SK-N-SH (cell line): ENCODE data around the gene TNNT2. TPM values are rescaled to one million over a fixed set of nuclear protein-coding genes. Genes with fewer than 3 reads are reported as not detected.

Experiments used
- CTCF ChIA-PET: fragments of 300-600, 350-600 bp; formaldehyde crosslinking; extraction: SDS; loops from one replicate; lab custom pipeline; 2021; lab: Yijun Ruan, JAX
- POLR2A ChIA-PET: fragments of 350-600 bp; sonication (Branson Sonifier 250); formaldehyde crosslinking; extraction: SDS; loops from one replicate; lab custom pipeline; 2020; ENCODE audit warnings: antibody characterized with exemption, inconsistent platforms; lab: Yijun Ruan, JAX
- DNase-seq: peaks from one replicate; pipeline ENCODE4 v3.0.0; 2012
- H2AFZ ChIP-seq: fragments of 200-600 bp; sonication (generic); 2 replicates; pipeline ENCODE4 v1.8.1; 2016; ENCODE audit warnings: antibody characterized with exemption, mild to moderate bottlenecking, low read depth
- H3F3A ChIP-seq: fragments of 200-600 bp; sonication (generic); replicated peaks from 2 replicates; pipeline ENCODE3; 2016; ENCODE audit warnings: antibody characterized with exemption, mild to moderate bottlenecking; ENCODE audit not compliant: insufficient read depth
- H3K27ac ChIP-seq, 2 experiments: fragments of 200-500 bp in 1 of 2; fragments of 200-600 bp in 1 of 2; sonication (Bioruptor generic) in 1 of 2; sonication (generic), shearing (Covaris generic) in 1 of 2; 2 replicates each; pipeline versions ENCODE4 v1.5.1 to v1.6.1; 2014 to 2016; ENCODE audit warnings: low read depth in 2 of 2, inconsistent platforms in 1 of 2, low read length in 1 of 2, mild to moderate bottlenecking in 1 of 2, mixed read lengths in 1 of 2
- H3K27me3 ChIP-seq: fragments of 200-600 bp; sonication (generic), shearing (Covaris generic); 2 replicates; pipeline ENCODE4 v1.6.1; 2016; ENCODE audit warnings: mixed run types; ENCODE audit not compliant: insufficient read depth
- H3K36me3 ChIP-seq, 2 experiments: fragments of 200-500 bp in 1 of 2; fragments of 200-600 bp in 1 of 2; sonication (Bioruptor generic) in 1 of 2; sonication (generic) in 1 of 2; replicated peaks in 1 of 2; 2 replicates each; pipeline versions ENCODE3 to v1.5.1; 2014 to 2016; ENCODE audit warnings: low read length in 1 of 2, mild to moderate bottlenecking in 1 of 2; ENCODE audit not compliant: insufficient read depth in 2 of 2, control insufficient read depth in 1 of 2
- H3K4me1 ChIP-seq, 2 experiments: fragments of 200-500 bp in 1 of 2; fragments of 200-600 bp in 1 of 2; sonication (Bioruptor generic) in 1 of 2; sonication (generic), shearing (Covaris generic) in 1 of 2; 2 replicates each; pipeline versions ENCODE4 v1.5.1 to v1.6.1; 2014 to 2016; ENCODE audit warnings: low read depth in 1 of 2, low read length in 1 of 2, mixed run types in 1 of 2; ENCODE audit not compliant: insufficient read depth in 2 of 2, control insufficient read depth in 1 of 2
- H3K4me2 ChIP-seq: fragments of 200-600 bp; sonication (generic), shearing (Covaris generic); 2 replicates; pipeline ENCODE4 v1.6.1; 2017; ENCODE audit warnings: mixed run types
- H3K4me3 ChIP-seq, 2 experiments: fragments of 200-500 bp in 1 of 2; fragments of 200-600 bp in 1 of 2; sonication (Bioruptor generic) in 1 of 2; sonication (generic), shearing (Covaris generic) in 1 of 2; 2 replicates each; pipeline versions ENCODE4 v1.5.1 to v1.8.1; 2014 to 2016; ENCODE audit warnings: low read depth in 2 of 2, inconsistent platforms in 1 of 2, low read length in 1 of 2, mild to moderate bottlenecking in 1 of 2, mixed read lengths in 1 of 2, moderate library complexity in 1 of 2
- H3K79me2 ChIP-seq: fragments of 200-600 bp; sonication (generic); 2 replicates; pipeline ENCODE4 v1.8.1; 2017; ENCODE audit warnings: mild to moderate bottlenecking; ENCODE audit not compliant: insufficient read depth
- H3K9ac ChIP-seq: fragments of 200-600 bp; sonication (generic); 2 replicates; pipeline ENCODE4 v1.6.1; 2017; ENCODE audit warnings: mixed run types
- H3K9me2 ChIP-seq: fragments of 200-600 bp; sonication (generic); 2 replicates; pipeline ENCODE4 v1.6.1; 2017; ENCODE audit warnings: mixed run types
- H3K9me3 ChIP-seq: fragments of 200-600 bp; sonication (generic); 2 replicates; pipeline ENCODE4 v1.6.1; 2017; ENCODE audit warnings: mixed run types, mild to moderate bottlenecking, moderate library complexity
- H4K20me1 ChIP-seq: fragments of 200-600 bp; sonication (generic); 2 replicates; pipeline ENCODE4 v1.6.1; 2017; ENCODE audit warnings: mild to moderate bottlenecking, mixed run types; ENCODE audit not compliant: insufficient read depth
- CHD2 ChIP-seq: fragments of 150-350 bp; IDR thresholded peaks from 2 replicates; pipeline ENCODE4 v1.6.1; 2018; ENCODE audit warnings: low read length; ENCODE audit not compliant: partially characterized antibody
- ELF1 ChIP-seq: IDR thresholded peaks from 2 replicates; pipeline ENCODE4 v1.4.0; 2012
- EP300 ChIP-seq, 2 experiments: IDR thresholded peaks; 2 replicates each; pipeline versions ENCODE4 v1.4.0 to v1.6.1; 2012; ENCODE audit warnings: borderline replicate concordance in 1 of 2, low read depth in 1 of 2, low read length in 1 of 2
- FOSL2 ChIP-seq: IDR thresholded peaks from 2 replicates; pipeline ENCODE4 v1.4.0; 2012; ENCODE audit warnings: low read depth, mild to moderate bottlenecking, moderate library complexity, borderline replicate concordance
- FOXM1 ChIP-seq: IDR thresholded peaks from 2 replicates; pipeline ENCODE4 v1.4.0; 2012; ENCODE audit warnings: low read depth, mild to moderate bottlenecking
- POLR2AphosphoS5 ChIP-seq: IDR thresholded peaks from 2 replicates; pipeline ENCODE4 v1.6.1; 2012; ENCODE audit warnings: low read depth, low read length
- RAD21 ChIP-seq: IDR thresholded peaks from 2 replicates; pipeline ENCODE4 v1.6.1; 2012; ENCODE audit warnings: mild to moderate bottlenecking, low read length
- SIN3A ChIP-seq: IDR thresholded peaks from 2 replicates; pipeline ENCODE4 v1.6.1; 2012; ENCODE audit warnings: low read depth, mild to moderate bottlenecking, low read length, moderate library complexity, borderline replicate concordance
- SMC3 ChIP-seq: IDR thresholded peaks from 2 replicates; pipeline ENCODE4 v1.6.1; 2012; ENCODE audit warnings: low read depth, low read length, improper control_type of control experiment
- TEAD4 ChIP-seq: IDR thresholded peaks from 2 replicates; pipeline ENCODE4 v1.4.0; 2012; ENCODE audit warnings: mild to moderate bottlenecking, borderline replicate concordance; ENCODE audit not compliant: insufficient read depth
- YY1 ChIP-seq: IDR thresholded peaks from 2 replicates; pipeline ENCODE4 v1.4.0; 2012; ENCODE audit warnings: low read depth, mild to moderate bottlenecking
- WGBS: methylation state at CpG from one replicate; pipeline ENCODE4 v1.1.6; 2017; ENCODE audit warnings: low lambda C conversion rate; 5-methylcytosine and 5-hydroxymethylcytosine counted together
- polyA plus RNA-seq, 3 experiments: library from polyadenylated mRNA; depleted of rRNA; stranded (reverse); fragments of >200 nt; gene quantifications; 2 replicates each; pipeline ENCODE4 v1.2.3, GENCODE V29; 2012
- TF ChIP-seq, protein P1 (sequence below): IDR thresholded peaks from 2 replicates; pipeline ENCODE4 v1.4.0; 2012; ENCODE audit warnings: low read depth, borderline replicate concordance
- TF ChIP-seq, protein P2 (sequence below): fragments of 200-600 bp; sonication (generic); IDR thresholded peaks from 2 replicates; pipeline ENCODE4 v1.6.1; 2017; ENCODE audit warnings: antibody characterized with exemption, mild to moderate bottlenecking, moderate library complexity
- TF ChIP-seq, protein P3 (sequence below): fragments of 150-350 bp; IDR thresholded peaks from 2 replicates; pipeline ENCODE4 v1.6.1; 2017; ENCODE audit warnings: antibody characterized with exemption, low read length, low read depth, borderline replicate concordance
- TF ChIP-seq, protein P4 (sequence below): IDR thresholded peaks from 2 replicates; pipeline ENCODE4 v1.4.0; 2012; ENCODE audit warnings: low read depth
- TF ChIP-seq, protein P5 (sequence below): fragments of 150-350 bp; IDR thresholded peaks from 2 replicates; pipeline ENCODE4 v1.6.1; 2016; ENCODE audit warnings: mild to moderate bottlenecking, low read depth, low read length

The TNNT2 gene
- polyA plus RNA-seq, 1 of the 3 experiments (the other 2 are of a cell fraction) = 0.33 TPM

DNA sequence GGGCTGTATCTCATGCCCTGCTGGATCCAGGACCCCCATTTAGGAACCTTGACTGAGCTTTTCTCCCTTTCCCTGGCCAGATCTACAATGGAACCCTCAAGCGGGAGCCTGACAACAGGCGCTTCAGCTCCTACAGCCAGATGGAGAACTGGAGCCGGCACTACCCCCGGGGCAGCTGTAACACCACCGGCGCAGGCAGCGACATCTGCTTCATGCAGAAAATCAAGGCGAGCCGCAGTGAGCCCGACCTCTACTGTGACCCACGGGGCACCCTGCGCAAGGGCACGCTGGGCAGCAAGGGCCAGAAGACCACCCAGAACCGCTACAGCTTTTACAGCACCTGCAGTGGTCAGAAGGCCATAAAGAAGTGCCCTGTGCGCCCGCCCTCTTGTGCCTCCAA, 64.4 kb downstream of the TNNT2 start (continued):
- no peak for TF ChIP-seq SIN3A

DNA sequence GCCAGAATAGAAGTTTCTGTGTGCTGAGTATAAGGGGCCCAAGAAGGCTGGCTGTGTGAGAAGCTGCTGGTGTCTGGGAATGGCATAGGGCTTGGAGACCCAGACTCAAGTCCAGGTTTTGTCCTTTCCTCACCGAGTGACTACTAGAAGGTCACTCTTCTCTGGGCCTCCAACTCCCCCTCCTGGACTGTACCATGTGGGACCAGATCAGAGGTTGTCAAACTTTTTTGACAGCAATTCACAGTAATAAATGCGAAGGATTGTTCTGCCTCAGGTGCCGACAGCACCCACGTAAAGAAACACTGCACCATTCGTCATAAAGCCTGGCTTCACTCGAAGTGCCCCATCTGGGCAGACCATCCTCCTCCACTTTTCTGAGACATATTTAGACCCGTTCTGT, 65.2 kb downstream of the TNNT2 start:
- no peak overlapping the region for H3K9ac ChIP-seq
- H2AFZ ChIP-seq = no peak overlapping the region
- peaks cover 7% of the 10 kb centered on the region for H3F3A ChIP-seq
- H3K4me1 ChIP-seq = peaks cover 40 to 41% of the 10 kb centered on the region in 2 experiments; a peak in 3 of 4 replicates
- H3K36me3 ChIP-seq = no peaks in the 10 kb centered on the region
- no peak overlapping the region for H3K27ac ChIP-seq
- H3K79me2 ChIP-seq = no peaks in the 10 kb centered on the region
- H4K20me1 ChIP-seq = no peaks in the 10 kb centered on the region
- no peaks in the 10 kb centered on the region for H3K9me2 ChIP-seq
- no peaks in the 10 kb centered on the region for H3K9me3 ChIP-seq
- 77% methylated on average over 5 of the region's 7 CpGs for WGBS
- ChIA-PET POLR2A (no interaction called here), CTCF (interaction anchor here (0.8 to 13.1 kb wide), 6 partner anchors 10 to 97 kb away, joined by 4 to 126 read pairs (median 6); no protein-coding TSS in a partner anchor)
- no peak for DNase-seq
- H3K4me2 ChIP-seq = no peak overlapping the region
- H3K4me3 ChIP-seq = no peak overlapping the region
- TF ChIP-seq FOSL2 = no peak
- no peak for TF ChIP-seq YY1
- TF ChIP-seq ELF1 = no peak
- TF ChIP-seq, protein P1, sequence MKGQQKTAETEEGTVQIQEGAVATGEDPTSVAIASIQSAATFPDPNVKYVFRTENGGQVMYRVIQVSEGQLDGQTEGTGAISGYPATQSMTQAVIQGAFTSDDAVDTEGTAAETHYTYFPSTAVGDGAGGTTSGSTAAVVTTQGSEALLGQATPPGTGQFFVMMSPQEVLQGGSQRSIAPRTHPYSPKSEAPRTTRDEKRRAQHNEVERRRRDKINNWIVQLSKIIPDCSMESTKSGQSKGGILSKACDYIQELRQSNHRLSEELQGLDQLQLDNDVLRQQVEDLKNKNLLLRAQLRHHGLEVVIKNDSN = no peak
- TF ChIP-seq, protein P2, sequence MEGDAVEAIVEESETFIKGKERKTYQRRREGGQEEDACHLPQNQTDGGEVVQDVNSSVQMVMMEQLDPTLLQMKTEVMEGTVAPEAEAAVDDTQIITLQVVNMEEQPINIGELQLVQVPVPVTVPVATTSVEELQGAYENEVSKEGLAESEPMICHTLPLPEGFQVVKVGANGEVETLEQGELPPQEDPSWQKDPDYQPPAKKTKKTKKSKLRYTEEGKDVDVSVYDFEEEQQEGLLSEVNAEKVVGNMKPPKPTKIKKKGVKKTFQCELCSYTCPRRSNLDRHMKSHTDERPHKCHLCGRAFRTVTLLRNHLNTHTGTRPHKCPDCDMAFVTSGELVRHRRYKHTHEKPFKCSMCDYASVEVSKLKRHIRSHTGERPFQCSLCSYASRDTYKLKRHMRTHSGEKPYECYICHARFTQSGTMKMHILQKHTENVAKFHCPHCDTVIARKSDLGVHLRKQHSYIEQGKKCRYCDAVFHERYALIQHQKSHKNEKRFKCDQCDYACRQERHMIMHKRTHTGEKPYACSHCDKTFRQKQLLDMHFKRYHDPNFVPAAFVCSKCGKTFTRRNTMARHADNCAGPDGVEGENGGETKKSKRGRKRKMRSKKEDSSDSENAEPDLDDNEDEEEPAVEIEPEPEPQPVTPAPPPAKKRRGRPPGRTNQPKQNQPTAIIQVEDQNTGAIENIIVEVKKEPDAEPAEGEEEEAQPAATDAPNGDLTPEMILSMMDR = no peak
- TF ChIP-seq POLR2AphosphoS5 = no peak
- TF ChIP-seq TEAD4 = no peak
- peaks cover 7% of the 10 kb centered on the region; the same call in 1 of the 2 replicates for H3K27me3 ChIP-seq

DNA sequence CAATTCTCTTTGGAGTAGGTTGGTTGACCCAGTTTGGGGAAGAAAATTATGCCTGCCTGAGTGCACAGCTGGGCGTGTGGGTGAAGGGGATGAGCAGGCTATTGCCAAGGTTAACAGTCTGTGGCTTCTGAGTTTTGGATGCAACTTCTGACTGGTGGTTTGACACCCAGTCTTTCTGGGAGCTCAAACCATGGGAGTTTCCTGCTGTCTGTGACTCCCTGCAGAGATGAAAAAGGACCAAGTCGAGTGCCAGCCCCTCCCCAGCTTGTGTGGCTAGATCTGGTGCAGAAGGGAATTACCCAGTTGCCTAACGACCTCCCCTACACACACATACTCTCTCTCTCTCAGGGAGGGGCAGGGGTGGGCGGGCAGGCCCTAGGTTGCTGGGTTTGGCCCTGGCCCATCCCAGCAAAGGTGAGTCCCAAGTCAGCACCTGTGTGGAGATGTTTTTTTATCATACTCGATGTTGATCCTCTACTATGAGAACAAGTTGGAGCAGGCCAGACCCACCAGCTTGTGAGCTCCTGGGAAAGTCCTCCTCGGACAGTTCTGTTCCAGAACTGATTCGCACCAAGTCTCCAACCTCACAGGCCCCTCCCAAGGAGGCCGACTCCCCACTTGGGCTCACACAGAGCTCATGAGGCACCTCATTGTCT, 66.0 kb downstream of the TNNT2 start:
- Histone ChIP-seq H3F3A (peaks cover 7% of the 10 kb centered on the region), H3K9me3 (no peaks in the 10 kb centered on the region), H3K4me1 (peaks cover 41 to 46% of the 10 kb centered on the region in 2 experiments; a peak in 3 of 4 replicates), H3K9ac (no peak overlapping the region), H2AFZ (no peak overlapping the region), H4K20me1 (no peaks in the 10 kb centered on the region), H3K27me3 (0 out of 2 replicates have a peak, but pooled peaks cover 3% of the 10 kb centered on the region), H3K36me3 (no peaks in the 10 kb centered on the region), H3K9me2 (no peaks in the 10 kb centered on the region), H3K79me2 (no peaks in the 10 kb centered on the region), H3K4me3 (no peak overlapping the region), H3K27ac (no peak overlapping the region), H3K4me2 (no peak overlapping the region)
- ChIA-PET CTCF (interaction anchor here (0.6 to 13.1 kb wide), 10 partner anchors 9 to 202 kb away, joined by 3 to 126 read pairs (median 5); no protein-coding TSS in a partner anchor), POLR2A (no interaction called here)
- DNase-seq = no peak
- WGBS = 27% methylated on average over 7 of the region's 8 CpGs
- no peak for TF ChIP-seq FOXM1
- no peak for TF ChIP-seq CHD2
- TF ChIP-seq, protein P3, sequence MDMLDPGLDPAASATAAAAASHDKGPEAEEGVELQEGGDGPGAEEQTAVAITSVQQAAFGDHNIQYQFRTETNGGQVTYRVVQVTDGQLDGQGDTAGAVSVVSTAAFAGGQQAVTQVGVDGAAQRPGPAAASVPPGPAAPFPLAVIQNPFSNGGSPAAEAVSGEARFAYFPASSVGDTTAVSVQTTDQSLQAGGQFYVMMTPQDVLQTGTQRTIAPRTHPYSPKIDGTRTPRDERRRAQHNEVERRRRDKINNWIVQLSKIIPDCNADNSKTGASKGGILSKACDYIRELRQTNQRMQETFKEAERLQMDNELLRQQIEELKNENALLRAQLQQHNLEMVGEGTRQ = no peak
- TF ChIP-seq EP300 (IDR thresholded peaks at IDR 0.05; ENCODE audit: borderline replicate concordance in 1 of 2, low read depth in 1 of 2, low read length in 1 of 2) = no peak
- no peak for TF ChIP-seq RAD21
- no peak for TF ChIP-seq SIN3A
- TF ChIP-seq ELF1 = no peak
- no peak for TF ChIP-seq SMC3
- TF ChIP-seq FOSL2 = no peak
- TF ChIP-seq, protein P2 = no peak
- TF ChIP-seq, protein P4, sequence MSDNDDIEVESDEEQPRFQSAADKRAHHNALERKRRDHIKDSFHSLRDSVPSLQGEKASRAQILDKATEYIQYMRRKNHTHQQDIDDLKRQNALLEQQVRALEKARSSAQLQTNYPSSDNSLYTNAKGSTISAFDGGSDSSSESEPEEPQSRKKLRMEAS = no peak
- TF ChIP-seq, protein P5, sequence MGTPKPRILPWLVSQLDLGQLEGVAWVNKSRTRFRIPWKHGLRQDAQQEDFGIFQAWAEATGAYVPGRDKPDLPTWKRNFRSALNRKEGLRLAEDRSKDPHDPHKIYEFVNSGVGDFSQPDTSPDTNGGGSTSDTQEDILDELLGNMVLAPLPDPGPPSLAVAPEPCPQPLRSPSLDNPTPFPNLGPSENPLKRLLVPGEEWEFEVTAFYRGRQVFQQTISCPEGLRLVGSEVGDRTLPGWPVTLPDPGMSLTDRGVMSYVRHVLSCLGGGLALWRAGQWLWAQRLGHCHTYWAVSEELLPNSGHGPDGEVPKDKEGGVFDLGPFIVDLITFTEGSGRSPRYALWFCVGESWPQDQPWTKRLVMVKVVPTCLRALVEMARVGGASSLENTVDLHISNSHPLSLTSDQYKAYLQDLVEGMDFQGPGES = no peak
